IPS-15b (cell line): ENCODE data around the gene TXNRD1.

Experiments used
- H3K27me3 ChIP-seq: one replicate; pipeline ENCODE4 v1.6.1; 2013; ENCODE audit warnings: low read length; ENCODE audit not compliant: control insufficient read depth, insufficient read depth
- H3K36me3 ChIP-seq: one replicate; pipeline ENCODE4 v1.6.1; 2013; ENCODE audit warnings: low read length; ENCODE audit not compliant: control insufficient read depth, insufficient read depth
- H3K4me1 ChIP-seq: one replicate; pipeline ENCODE4 v1.6.1; 2013; ENCODE audit warnings: mild to moderate bottlenecking, low read length; ENCODE audit not compliant: control insufficient read depth, insufficient read depth
- H3K4me3 ChIP-seq: one replicate; pipeline ENCODE4 v1.5.1; 2013; ENCODE audit warnings: low read depth, low read length
- H3K9ac ChIP-seq: one replicate; pipeline ENCODE4 v1.6.1; 2013; ENCODE audit warnings: low read depth, mild to moderate bottlenecking, low read length
- H3K9me3 ChIP-seq: one replicate; pipeline ENCODE4 v1.6.1; 2013; ENCODE audit warnings: mild to moderate bottlenecking, low read length; ENCODE audit not compliant: control insufficient read depth, insufficient read depth

The TXNRD1 gene

GRCh38 chr12:104299842-104300481 lies 84.4 kb downstream of the TXNRD1 start:
- no peak overlapping the region for H3K4me3 ChIP-seq
- H3K9ac ChIP-seq = no peak overlapping the region
- H3K36me3 ChIP-seq = peaks cover 8% of the 10 kb centered on the region
- no peaks in the 10 kb centered on the region for H3K27me3 ChIP-seq
- no peaks in the 10 kb centered on the region for H3K9me3 ChIP-seq
- peaks cover 3% of the 10 kb centered on the region for H3K4me1 ChIP-seq

GRCh38 chr12:104303538-104304151 lies 88.1 kb downstream of the TXNRD1 start, which contains the start of gene EID3:
Gene EID3 (plus strand): TSS chr12:104303739. CDS start chr12:104303935, 196 bp downstream.
- Histone ChIP-seq H3K9ac (peak within 1 kb of the TSS; percentile 54), H3K9me3 (no peaks in the 10 kb centered on the region), H3K36me3 (peaks cover 4% of the 10 kb centered on the region), H3K4me3 (peak within 1 kb of the TSS; percentile 77), H3K27me3 (no peaks in the 10 kb centered on the region), H3K4me1 (peaks cover 3% of the 10 kb centered on the region)

GRCh38 chr12:104304261-104305009 lies 88.9 kb downstream of the TXNRD1 start:
- peaks cover 7% of the 10 kb centered on the region for H3K4me1 ChIP-seq
- peaks cover 4% of the 10 kb centered on the region for H3K36me3 ChIP-seq

GRCh38 chr12:104305349-104305748 lies 89.8 kb downstream of the TXNRD1 start:
- Histone ChIP-seq H3K9ac (no peak overlapping the region), H3K9me3 (no peaks in the 10 kb centered on the region), H3K36me3 (peaks cover 4% of the 10 kb centered on the region), H3K4me3 (no peak overlapping the region), H3K4me1 (peaks cover 8% of the 10 kb centered on the region), H3K27me3 (no peaks in the 10 kb centered on the region)

More at GRCh38 chr12:104304261-104305009, 88.9 kb downstream of the TXNRD1 start:
- H3K9ac ChIP-seq = no peak overlapping the region
- H3K27me3 ChIP-seq = no peaks in the 10 kb centered on the region
- H3K4me3 ChIP-seq = peak overlapping the region; percentile 77
- no peaks in the 10 kb centered on the region for H3K9me3 ChIP-seq

GRCh38 chr12:104306376-104306775 lies 90.8 kb downstream of the TXNRD1 start:
- Histone ChIP-seq H3K4me1 (peaks cover 4% of the 10 kb centered on the region), H3K4me3 (no peak overlapping the region), H3K9me3 (no peaks in the 10 kb centered on the region), H3K27me3 (no peaks in the 10 kb centered on the region), H3K9ac (no peak overlapping the region), H3K36me3 (peaks cover 4% of the 10 kb centered on the region)

DNA sequence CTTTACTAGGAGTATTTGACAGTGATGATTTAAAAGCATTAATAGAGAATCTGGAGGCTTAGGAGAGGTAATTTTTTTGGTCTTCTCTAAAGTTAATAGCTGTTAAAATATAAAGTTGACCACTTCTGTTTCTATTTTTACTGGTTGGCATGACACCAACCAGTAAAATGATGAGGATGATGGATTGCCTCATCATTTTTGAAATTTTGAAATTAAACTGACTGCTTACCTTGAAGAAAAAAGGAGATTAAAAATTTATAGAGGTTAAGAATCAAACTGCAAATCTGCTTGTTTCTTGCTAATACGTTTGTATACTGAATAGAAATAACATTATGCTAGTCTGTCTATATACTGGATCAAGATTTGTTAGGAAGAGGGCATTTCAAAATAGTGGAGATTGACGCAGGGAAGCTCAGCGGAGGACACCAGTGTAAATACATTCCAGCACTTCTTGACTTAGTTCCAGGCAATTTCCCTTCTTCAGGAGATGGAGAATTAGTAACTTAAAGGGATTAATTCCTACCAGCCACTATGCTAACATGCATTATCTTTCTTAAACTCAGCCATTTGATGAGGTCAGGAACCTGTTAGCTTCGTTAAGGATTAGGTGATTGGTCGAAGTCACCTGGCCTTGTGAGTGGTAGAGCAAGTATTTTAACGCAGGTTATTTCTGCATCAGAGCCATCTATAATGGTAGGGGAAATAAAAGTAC lies 91.5 kb downstream of the TXNRD1 start:
- no peaks in the 10 kb centered on the region for H3K27me3 ChIP-seq
- no peaks in the 10 kb centered on the region for H3K9me3 ChIP-seq
- H3K4me3 ChIP-seq = no peak overlapping the region
- H3K4me1 ChIP-seq = peaks cover 4% of the 10 kb centered on the region
- peaks cover 5% of the 10 kb centered on the region for H3K36me3 ChIP-seq
- no peak overlapping the region for H3K9ac ChIP-seq

DNA sequence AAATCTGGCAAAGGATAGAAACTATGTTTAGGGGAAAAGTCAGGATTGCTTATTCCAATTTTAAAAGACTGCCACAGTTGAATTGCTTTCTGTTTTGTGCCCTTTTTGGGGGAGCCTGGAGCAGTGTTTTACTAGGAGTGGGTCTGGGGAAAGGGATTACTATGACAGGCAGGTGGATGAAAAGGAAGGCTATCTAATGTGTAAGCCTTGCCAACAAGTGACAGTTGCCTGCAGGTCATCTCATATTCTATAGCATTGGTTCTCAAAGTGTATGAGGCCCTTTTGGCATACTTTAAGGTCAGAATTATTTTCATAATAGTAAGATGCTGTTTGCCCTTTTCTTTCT lies 92.0 kb downstream of the TXNRD1 start:
- no peaks in the 10 kb centered on the region for H3K9me3 ChIP-seq
- H3K4me3 ChIP-seq = no peak overlapping the region
- no peaks in the 10 kb centered on the region for H3K27me3 ChIP-seq
- H3K9ac ChIP-seq = no peak overlapping the region
- H3K4me1 ChIP-seq = peaks cover 4% of the 10 kb centered on the region
- H3K36me3 ChIP-seq = peaks cover 7% of the 10 kb centered on the region

GRCh38 chr12:104309446-104309993 lies 93.9 kb downstream of the TXNRD1 start:
- H3K9ac ChIP-seq = no peak overlapping the region
- no peaks in the 10 kb centered on the region for H3K9me3 ChIP-seq
- H3K27me3 ChIP-seq = no peaks in the 10 kb centered on the region
- H3K4me1 ChIP-seq = peaks cover 4% of the 10 kb centered on the region
- peaks cover 11% of the 10 kb centered on the region for H3K36me3 ChIP-seq
- H3K4me3 ChIP-seq = no peak overlapping the region

- H3K4me3 ChIP-seq = no peak overlapping the region
- no peaks in the 10 kb centered on the region for H3K27me3 ChIP-seq
Measured at GRCh38 chr12:104310751-104311633, 95.4 kb downstream of the TXNRD1 start.

GRCh38 chr12:104312202-104312601 lies 96.6 kb downstream of the TXNRD1 start:
- peaks cover 4% of the 10 kb centered on the region for H3K4me1 ChIP-seq
- no peak overlapping the region for H3K9ac ChIP-seq
- H3K9me3 ChIP-seq = no peaks in the 10 kb centered on the region
- peaks cover 18% of the 10 kb centered on the region for H3K36me3 ChIP-seq
- no peak overlapping the region for H3K4me3 ChIP-seq
- H3K27me3 ChIP-seq = no peaks in the 10 kb centered on the region

More at GRCh38 chr12:104310751-104311633, 95.4 kb downstream of the TXNRD1 start:
- Histone ChIP-seq H3K4me1 (peaks cover 4% of the 10 kb centered on the region), H3K36me3 (peaks cover 18% of the 10 kb centered on the region), H3K9ac (no peak overlapping the region), H3K9me3 (no peaks in the 10 kb centered on the region)
